ENCODE measurements around the gene PNMA1. TPM values are rescaled to one million over a fixed set of nuclear protein-coding genes. Genes with fewer than 3 reads are reported as not detected.

Gene PNMA1
- total RNA-seq, 6 experiments from 2014 or later, result 1.7 to 7.6 (median 3.7) TPM

GRCh38 chr14:73739174-73739898 lies 25.2 kb upstream of the PNMA1 start:
- DNase-seq, result peak in 2 of 3 donors; percentile 47 to 53

DNA sequence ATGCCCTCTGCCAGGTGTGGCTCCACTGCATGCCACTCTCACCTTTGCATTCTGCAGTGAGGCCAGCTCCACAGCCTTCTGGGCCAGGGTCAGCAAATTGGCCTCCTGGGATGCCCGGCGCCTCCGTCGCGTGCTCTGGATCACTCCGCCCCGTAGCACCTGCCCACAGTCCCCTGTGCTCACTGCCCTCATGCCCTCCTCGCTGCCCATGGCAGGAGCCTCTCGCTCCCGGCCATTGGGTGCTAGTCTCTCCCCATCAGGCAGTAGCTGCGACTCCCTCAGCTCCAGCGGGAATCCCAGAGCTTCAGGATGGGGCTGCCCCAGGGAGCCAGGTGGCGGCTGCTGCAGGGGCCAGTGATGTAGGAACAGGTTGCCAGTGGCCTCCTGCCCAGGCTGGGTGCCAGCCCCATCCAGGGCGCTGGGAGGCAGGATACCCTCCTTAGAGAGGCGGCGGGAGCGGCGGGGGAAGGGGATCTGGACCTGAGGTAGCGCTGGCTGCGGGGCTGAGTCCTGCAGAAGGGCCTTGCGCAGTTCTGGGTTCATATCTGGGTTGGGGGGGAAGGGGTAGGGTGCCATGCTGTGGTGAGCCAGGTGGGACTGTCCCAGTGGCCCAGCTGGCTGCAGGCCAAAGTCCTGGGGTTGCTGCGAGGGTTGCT lies 24.5 kb upstream of the PNMA1 start:
- WGBS (ENCODE audit: insufficient coverage, low coverage, low lambda C conversion rate, missing lambda C conversion rate), result 100% methylated on average over 2 of the region's 22 CpGs
- peaks cover 11 to 28% (median 19%) of the 10 kb centered on the region in 4 donors for H3K36me3 ChIP-seq
- peaks cover 2 to 36% (median 21%) of the 10 kb centered on the region in 4 donors for H3K4me1 ChIP-seq
- H3K9me3 ChIP-seq, result no peaks in the 10 kb centered on the region
- H3K27ac ChIP-seq, result no peak overlapping the region
- H3K4me3 ChIP-seq, result no peak overlapping the region
- no peak for TF ChIP-seq POLR2A (IDR thresholded peaks at IDR 0.05)
- TF ChIP-seq, protein P1, sequence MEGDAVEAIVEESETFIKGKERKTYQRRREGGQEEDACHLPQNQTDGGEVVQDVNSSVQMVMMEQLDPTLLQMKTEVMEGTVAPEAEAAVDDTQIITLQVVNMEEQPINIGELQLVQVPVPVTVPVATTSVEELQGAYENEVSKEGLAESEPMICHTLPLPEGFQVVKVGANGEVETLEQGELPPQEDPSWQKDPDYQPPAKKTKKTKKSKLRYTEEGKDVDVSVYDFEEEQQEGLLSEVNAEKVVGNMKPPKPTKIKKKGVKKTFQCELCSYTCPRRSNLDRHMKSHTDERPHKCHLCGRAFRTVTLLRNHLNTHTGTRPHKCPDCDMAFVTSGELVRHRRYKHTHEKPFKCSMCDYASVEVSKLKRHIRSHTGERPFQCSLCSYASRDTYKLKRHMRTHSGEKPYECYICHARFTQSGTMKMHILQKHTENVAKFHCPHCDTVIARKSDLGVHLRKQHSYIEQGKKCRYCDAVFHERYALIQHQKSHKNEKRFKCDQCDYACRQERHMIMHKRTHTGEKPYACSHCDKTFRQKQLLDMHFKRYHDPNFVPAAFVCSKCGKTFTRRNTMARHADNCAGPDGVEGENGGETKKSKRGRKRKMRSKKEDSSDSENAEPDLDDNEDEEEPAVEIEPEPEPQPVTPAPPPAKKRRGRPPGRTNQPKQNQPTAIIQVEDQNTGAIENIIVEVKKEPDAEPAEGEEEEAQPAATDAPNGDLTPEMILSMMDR (IDR thresholded peaks at IDR 0.05), result no peak
- H3K27me3 ChIP-seq, result no peaks in the 10 kb centered on the region
- no peak for ATAC-seq
- intact Hi-C loops (cut with DNase I), result no loop called here
- DNase-seq, result peak in 2 of 3 donors; percentile 48 to 52

More at GRCh38 chr14:73739174-73739898, 25.2 kb upstream of the PNMA1 start:
- no peak for ATAC-seq
- WGBS (ENCODE audit: insufficient coverage, low coverage, low lambda C conversion rate, missing lambda C conversion rate), result 67% methylated on average over 3 of the region's 21 CpGs
- intact Hi-C loops (cut with DNase I), result no loop called here
- Histone ChIP-seq H3K4me3 (no peak overlapping the region), H3K27me3 (no peaks in the 10 kb centered on the region), H3K9me3 (no peaks in the 10 kb centered on the region), H3K36me3 (peaks cover 11 to 28% (median 18%) of the 10 kb centered on the region in 4 donors), H3K4me1 (peaks cover 2 to 43% (median 27%) of the 10 kb centered on the region in 4 donors), H3K27ac (no peak overlapping the region)
- TF ChIP-seq POLR2A (IDR thresholded peaks at IDR 0.05), result no peak
- TF ChIP-seq, protein P1 (IDR thresholded peaks at IDR 0.05), result no peak

- Histone ChIP-seq H3K4me3 (no peak overlapping the region), H3K27me3 (no peaks in the 10 kb centered on the region), H3K9me3 (no peaks in the 10 kb centered on the region), H3K4me1 (peaks cover 2 to 20% (median 15%) of the 10 kb centered on the region in 4 donors), H3K36me3 (peaks cover 11 to 28% (median 19%) of the 10 kb centered on the region in 4 donors), H3K27ac (no peak overlapping the region)
- TF ChIP-seq POLR2A (IDR thresholded peaks at IDR 0.05), result no peak
- TF ChIP-seq, protein P1 (IDR thresholded peaks at IDR 0.05), result no peak
- ATAC-seq (no peak), DNase-seq (peak in 2 of 3 donors; percentile 31 to 39)
- intact Hi-C loops (cut with DNase I), result no loop called here
- 82% methylated on average over 3 of the region's 13 CpGs for WGBS (ENCODE audit: insufficient coverage, low coverage, low lambda C conversion rate, missing lambda C conversion rate)
Observed at GRCh38 chr14:73736842-73737241, 22.7 kb upstream of the PNMA1 start.

DNA sequence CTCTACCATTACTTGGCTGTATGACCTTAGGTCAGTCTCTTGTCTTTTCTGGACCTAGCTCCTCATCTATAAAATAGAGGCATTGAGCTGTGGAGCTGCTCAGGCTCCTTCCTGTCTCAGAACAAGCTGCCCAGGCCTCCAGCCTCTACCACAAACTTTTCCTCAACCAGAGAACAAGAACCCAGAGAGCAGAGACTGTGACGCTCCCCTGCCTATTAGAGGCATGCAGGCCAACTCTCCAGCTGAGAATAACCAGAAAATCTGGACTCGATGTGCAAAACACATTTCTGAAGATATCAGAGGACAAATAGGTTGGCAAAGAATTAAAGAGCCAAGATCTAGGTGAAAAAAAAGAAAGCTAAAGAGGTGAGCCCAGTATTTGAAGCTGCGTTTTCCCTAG lies 17.8 kb upstream of the PNMA1 start:
- Histone ChIP-seq H3K27me3 (no peaks in the 10 kb centered on the region), H3K4me1 (peaks cover 0 to 11% (median 5%) of the 10 kb centered on the region in 4 donors), H3K27ac (no peak overlapping the region), H3K4me3 (no peak overlapping the region), H3K36me3 (peaks cover 0 to 36% (median 19%) of the 10 kb centered on the region in 4 donors), H3K9me3 (no peaks in the 10 kb centered on the region)
- intact Hi-C loops (cut with DNase I), result no loop called here
- DNase-seq, result peak in 1 of 3 donors; percentile 7
- WGBS (ENCODE audit: insufficient coverage, low coverage, low lambda C conversion rate, missing lambda C conversion rate), result 45% methylated on average over 2 of the region's 3 CpGs
- TF ChIP-seq POLR2A (IDR thresholded peaks at IDR 0.05), result no peak
- TF ChIP-seq, protein P1 (IDR thresholded peaks at IDR 0.05), result no peak
- ATAC-seq, result no peak

All from right lobe of liver (tissue), 6 donors.